GM21786 (cell line): ENCODE measurements around the gene TRAF3IP3.
A peak's percentile ranks its signal among the peaks of the same experiment; 100 is the strongest.
"Not testable (repeated sequence)": the region's sequence is repeated elsewhere in the genome, so short reads cannot be mapped to it uniquely, and the experiment has no call there.

Source experiments
- ATAC-seq: cut with Tn5 transposase; IDR thresholded peaks from one replicate; pipeline ENCODE4 v1.9.1; 2021; ENCODE audit not compliant: unreplicated experiment

Gene TRAF3IP3

GRCh38 chr1:209791920-209792319 is 36.1 kb downstream of the TRAF3IP3 start:
- no peak for ATAC-seq

GRCh38 chr1:209793711-209794110 is 37.9 kb downstream of the TRAF3IP3 start:
- ATAC-seq = not testable (repeated sequence)

- ATAC-seq = no peak
Measured at GRCh38 chr1:209797978-209798639, 42.3 kb downstream of the TRAF3IP3 start.

- no peak for ATAC-seq
Measured at GRCh38 chr1:209800984-209801834, 45.4 kb downstream of the TRAF3IP3 start.

- ATAC-seq = no peak
Measured at GRCh38 chr1:209802117-209802779, 46.4 kb downstream of the TRAF3IP3 start.

GRCh38 chr1:209802780-209803152 is 46.9 kb downstream of the TRAF3IP3 start:
- no peak for ATAC-seq

- no peak for ATAC-seq
Measured at GRCh38 chr1:209803568-209803967, 47.7 kb downstream of the TRAF3IP3 start.

GRCh38 chr1:209805341-209805781 is 49.5 kb downstream of the TRAF3IP3 start:
- ATAC-seq = no peak

- peak; percentile 94 for ATAC-seq
Measured at GRCh38 chr1:209805875-209806760, 50.3 kb downstream of the TRAF3IP3 start, which contains the start of gene IRF6. Gene IRF6 (minus strand): TSS chr1:209806142. CDS start chr1:209801413, 4,729 bp downstream.

GRCh38 chr1:209807509-209807908 is 51.7 kb downstream of the TRAF3IP3 start:
- no peak for ATAC-seq

- ATAC-seq = no peak
Measured at GRCh38 chr1:209808059-209808581, 52.3 kb downstream of the TRAF3IP3 start.

GRCh38 chr1:209809611-209810010 is 53.8 kb downstream of the TRAF3IP3 start:
- no peak for ATAC-seq

GRCh38 chr1:209810783-209811182 is 54.9 kb downstream of the TRAF3IP3 start:
- ATAC-seq = no peak

GRCh38 chr1:209813902-209814301 is 58.0 kb downstream of the TRAF3IP3 start:
- no peak for ATAC-seq

GRCh38 chr1:209815490-209815889 is 59.6 kb downstream of the TRAF3IP3 start:
- no peak for ATAC-seq

GRCh38 chr1:209815931-209816341 is 60.1 kb downstream of the TRAF3IP3 start:
- ATAC-seq = no peak

GRCh38 chr1:209816923-209817322 is 61.1 kb downstream of the TRAF3IP3 start:
- no peak for ATAC-seq

- ATAC-seq = no peak
Measured at GRCh38 chr1:209817691-209818090, 61.8 kb downstream of the TRAF3IP3 start.

GRCh38 chr1:209819058-209819457 is 63.2 kb downstream of the TRAF3IP3 start:
- no peak for ATAC-seq

- ATAC-seq = no peak
Measured at GRCh38 chr1:209820986-209821385, 65.1 kb downstream of the TRAF3IP3 start.
